Activated T-cell treated with anti-CD3 and anti-CD28 coated beads for 24 hours (primary cell): ENCODE results near the gene CDH23.

Experiments used
- DNase-seq: peaks from one replicate; pipeline ENCODE4 v3.0.0-alpha.2; 2020; ENCODE audit warnings: low read depth

Gene CDH23

GRCh38 chr10:71819441-71819861, 422.7 kb downstream of the CDH23 start:
- DNase-seq = no peak

- no peak for DNase-seq
These were observed 423.3 kb downstream of the CDH23 start for GRCh38 chr10:71819985-71820384.

- DNase-seq = no peak
These were observed 424.2 kb downstream of the CDH23 start for GRCh38 chr10:71820966-71821365.

- no peak for DNase-seq
These were observed 425.4 kb downstream of the CDH23 start for GRCh38 chr10:71821909-71822763.

GRCh38 chr10:71823356-71823755, 426.6 kb downstream of the CDH23 start:
- DNase-seq = no peak

- DNase-seq = no peak
These were observed 427.6 kb downstream of the CDH23 start for GRCh38 chr10:71824333-71824732.

GRCh38 chr10:71825217-71825616, 428.5 kb downstream of the CDH23 start:
- DNase-seq = no peak

GRCh38 chr10:71827852-71828251, 431.1 kb downstream of the CDH23 start:
- no peak for DNase-seq

GRCh38 chr10:71828702-71829101, 432.0 kb downstream of the CDH23 start:
- DNase-seq = no peak

- DNase-seq = no peak
These were observed 432.5 kb downstream of the CDH23 start for GRCh38 chr10:71829171-71829570.

- no peak for DNase-seq
These were observed 433.2 kb downstream of the CDH23 start for GRCh38 chr10:71829896-71830295.

- no peak for DNase-seq
These were observed 434.0 kb downstream of the CDH23 start for GRCh38 chr10:71830726-71831125.

- no peak for DNase-seq
These were observed 435.2 kb downstream of the CDH23 start for GRCh38 chr10:71831646-71832552.

- no peak for DNase-seq
These were observed 436.2 kb downstream of the CDH23 start for GRCh38 chr10:71832967-71833366.

GRCh38 chr10:71833451-71834342, 437.0 kb downstream of the CDH23 start:
- no peak for DNase-seq

GRCh38 chr10:71834343-71834674, 437.6 kb downstream of the CDH23 start:
- no peak for DNase-seq

- DNase-seq = no peak
These were observed 439.2 kb downstream of the CDH23 start for GRCh38 chr10:71835671-71836595.

GRCh38 chr10:71836596-71836974, 439.9 kb downstream of the CDH23 start:
- no peak for DNase-seq

- DNase-seq = no peak
These were observed 440.5 kb downstream of the CDH23 start for GRCh38 chr10:71837098-71837827.
